Urinary bladder (tissue), 4 donors: ENCODE measurements around the gene UGT1A9. TPM values are rescaled to one million over a fixed set of nuclear protein-coding genes. Genes with fewer than 3 reads are reported as not detected.
"Not testable (repeated sequence)": the region's sequence is repeated elsewhere in the genome, so short reads cannot be mapped to it uniquely, and the experiment has no call there.

Experiments used
- DNase-seq: peaks from one replicate; pipeline ENCODE4 v3.0.0-alpha.2; 2015; ENCODE audit errors: extremely low spot score
- H3K27ac ChIP-seq: one replicate; pipeline ENCODE4 v1.5.1; 2013; ENCODE audit warnings: low read depth, mild to moderate bottlenecking, moderate library complexity
- H3K36me3 ChIP-seq: one replicate; pipeline ENCODE4 v1.6.1; 2013; ENCODE audit warnings: mild to moderate bottlenecking, moderate library complexity; ENCODE audit not compliant: insufficient read depth
- H3K4me1 ChIP-seq: one replicate; pipeline ENCODE4 v1.6.1; 2013; ENCODE audit warnings: mild to moderate bottlenecking, moderate library complexity; ENCODE audit not compliant: insufficient read depth
- H3K4me3 ChIP-seq: one replicate; pipeline ENCODE4 v1.5.1; 2013; ENCODE audit warnings: low read depth, low read length
- WGBS: extraction: QIAGEN DNeasy Blood & Tissue Kit; methylation state at CpG from one replicate; pipeline ENCODE4 v1.1.7; 2013; 5-methylcytosine and 5-hydroxymethylcytosine counted together
- polyA plus RNA-seq: library from polyadenylated mRNA; stranded (reverse); fragments of 200-250 nt; gene quantifications from one replicate; pipeline ENCODE4 v1.2.3, GENCODE V29; 2013
- total RNA-seq: library from RNA; depleted of rRNA; stranded (reverse); fragments of >200 nt; gene quantifications from one replicate; pipeline ENCODE4 v1.2.3, GENCODE V29; 2014
- donor health status: healthy with polysubstance abuse.
- donor health status: healthy.

Gene UGT1A9
- total and polyA plus RNA-seq, 2 donors = 0.16 TPM; not detected in 1

- WGBS = 6% methylated on average over 3 of the region's 3 CpGs
- Histone ChIP-seq H3K27ac (no peak overlapping the region), H3K4me3 (no peak overlapping the region)
These were observed 17.8 kb downstream of the UGT1A9 start for GRCh38 chr2:233689501-233689900.

GRCh38 chr2:233690444-233690843 lies 18.7 kb downstream of the UGT1A9 start:
- WGBS = 62% methylated on average over 4 of the region's 4 CpGs
- DNase-seq = no peak
- no peak overlapping the region for H3K27ac ChIP-seq
- no peaks in the 10 kb centered on the region for H3K36me3 ChIP-seq
- no peak overlapping the region for H3K4me3 ChIP-seq
- H3K4me1 ChIP-seq = no peaks in the 10 kb centered on the region

More at GRCh38 chr2:233689501-233689900, 17.8 kb downstream of the UGT1A9 start:
- Histone ChIP-seq H3K36me3 (no peaks in the 10 kb centered on the region), H3K4me1 (no peaks in the 10 kb centered on the region)
- DNase-seq = no peak

GRCh38 chr2:233691443-233692433 lies 20.0 kb downstream of the UGT1A9 start:
- WGBS = 81% methylated on average over 11 of the region's 11 CpGs
- Histone ChIP-seq H3K27ac (peak overlapping the region; percentile 34), H3K36me3 (no peaks in the 10 kb centered on the region), H3K4me3 (peak overlapping the region; percentile 2), H3K4me1 (no peaks in the 10 kb centered on the region)
- peak; percentile 73 for DNase-seq

GRCh38 chr2:233692648-233693047 lies 20.9 kb downstream of the UGT1A9 start, which contains the start of gene UGT1A6:
Gene UGT1A6, plus strand, starts transcription at chr2:233692890. Its CDS starts 115 bp downstream, at chr2:233693005.
- peak within 1 kb of the TSS; percentile 2 for H3K4me3 ChIP-seq
- 83% methylated on average over 4 of the region's 4 CpGs for WGBS
- DNase-seq = no peak
- peak within 1 kb of the TSS; percentile 34 for H3K27ac ChIP-seq
- H3K4me1 ChIP-seq = no peaks in the 10 kb centered on the region
- H3K36me3 ChIP-seq = no peaks in the 10 kb centered on the region

DNA sequence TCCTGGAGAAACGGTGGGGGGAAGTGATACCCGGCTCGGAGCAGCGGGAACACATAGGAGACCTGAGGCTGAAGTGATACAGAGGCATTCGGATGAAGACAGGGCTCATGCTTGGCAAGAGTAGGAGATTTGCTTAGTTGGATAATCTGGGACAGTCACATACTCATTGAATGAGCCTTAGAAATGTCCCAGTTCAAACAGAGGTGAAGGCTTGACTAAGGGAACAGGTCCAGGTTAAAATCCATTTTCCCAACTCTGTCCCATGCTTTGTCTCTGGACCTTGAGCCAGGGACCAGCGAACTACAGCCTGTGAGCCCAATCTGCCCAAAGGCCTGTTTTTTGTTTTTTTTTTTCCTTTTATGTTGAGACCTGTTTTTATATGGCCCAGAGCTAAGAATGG lies 22.3 kb downstream of the UGT1A9 start:
- Histone ChIP-seq H3K27ac (no peak overlapping the region), H3K36me3 (no peaks in the 10 kb centered on the region), H3K4me1 (peaks cover 1% of the 10 kb centered on the region), H3K4me3 (no peak overlapping the region)
- DNase-seq = no peak
- 77% methylated on average over 6 of the region's 6 CpGs for WGBS

DNA sequence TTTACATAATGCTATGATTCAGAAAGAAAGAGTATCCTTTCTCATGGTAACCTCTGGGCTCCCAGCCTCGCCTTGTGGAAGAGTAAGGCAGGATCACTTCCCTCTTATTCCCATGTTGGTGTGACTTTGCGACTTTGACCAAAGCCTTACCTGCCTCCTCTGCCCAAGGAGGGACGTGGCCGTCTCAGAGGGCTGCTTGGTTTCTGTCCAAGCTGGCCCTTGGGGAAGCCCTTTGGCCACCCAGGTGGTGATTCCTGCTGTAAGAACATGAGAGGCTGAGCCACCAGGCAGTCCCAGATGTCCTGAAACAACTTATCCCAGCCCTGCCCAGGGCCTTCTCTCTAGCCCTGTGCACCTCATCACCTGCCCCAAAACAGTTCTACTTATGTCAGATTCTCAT lies 27.0 kb downstream of the UGT1A9 start:
- no peak overlapping the region for H3K4me3 ChIP-seq
- no peak for DNase-seq
- H3K27ac ChIP-seq = no peak overlapping the region
- 87% methylated on average over 4 of the region's 4 CpGs for WGBS
- H3K36me3 ChIP-seq = no peaks in the 10 kb centered on the region
- H3K4me1 ChIP-seq = peaks cover 1% of the 10 kb centered on the region

GRCh38 chr2:233699424-233700027 lies 27.8 kb downstream of the UGT1A9 start:
- H3K27ac ChIP-seq = no peak overlapping the region
- H3K4me3 ChIP-seq = no peak overlapping the region
- no peaks in the 10 kb centered on the region for H3K36me3 ChIP-seq
- 84% methylated on average over 8 of the region's 8 CpGs for WGBS
- peaks cover 1% of the 10 kb centered on the region for H3K4me1 ChIP-seq
- no peak for DNase-seq

GRCh38 chr2:233700028-233700635 lies 28.4 kb downstream of the UGT1A9 start:
- no peak overlapping the region for H3K27ac ChIP-seq
- WGBS = 15% methylated on average over 1 of the region's 1 CpG
- H3K4me1 ChIP-seq = peaks cover 1% of the 10 kb centered on the region
- peak; percentile 75 for DNase-seq
- no peaks in the 10 kb centered on the region for H3K36me3 ChIP-seq
- H3K4me3 ChIP-seq = no peak overlapping the region

DNA sequence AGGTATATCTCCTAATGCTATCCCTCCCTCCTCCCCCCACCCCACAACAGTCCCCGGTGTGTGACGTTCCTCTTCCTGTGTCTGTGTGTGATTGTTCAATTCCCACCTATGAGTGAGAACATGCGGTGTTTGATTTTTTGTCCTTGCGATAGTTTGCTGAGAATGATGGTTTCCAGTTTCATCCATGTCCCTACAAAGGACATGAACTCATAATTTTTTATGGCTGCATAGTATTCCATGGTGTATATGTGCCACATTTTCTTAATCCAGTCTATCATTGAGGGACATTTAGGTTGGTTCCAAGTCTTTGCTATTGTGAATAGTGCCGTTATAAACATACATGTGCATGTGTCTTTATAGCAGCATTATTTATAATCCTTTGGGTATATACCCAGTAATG lies 29.1 kb downstream of the UGT1A9 start:
- H3K4me3 ChIP-seq = not testable (repeated sequence)

GRCh38 chr2:233702238-233702637 lies 30.5 kb downstream of the UGT1A9 start:
- H3K36me3 ChIP-seq = no peaks in the 10 kb centered on the region
- peaks cover 1% of the 10 kb centered on the region for H3K4me1 ChIP-seq
- no peak for DNase-seq
- no peak overlapping the region for H3K4me3 ChIP-seq
- H3K27ac ChIP-seq = no peak overlapping the region
- WGBS = 35% methylated on average over 3 of the region's 3 CpGs

More for the DNA sequence above, 29.1 kb downstream of the UGT1A9 start:
- 89% methylated on average over 5 of the region's 5 CpGs for WGBS
- H3K4me1 ChIP-seq, H3K36me3 ChIP-seq, H3K27ac ChIP-seq, DNase-seq: not testable (repeated sequence)

- H3K4me3 ChIP-seq = no peak overlapping the region
- 64% methylated on average over 4 of the region's 4 CpGs for WGBS
- H3K4me1 ChIP-seq = no peaks in the 10 kb centered on the region
- no peak overlapping the region for H3K27ac ChIP-seq
- no peak for DNase-seq
- no peaks in the 10 kb centered on the region for H3K36me3 ChIP-seq
These were observed 34.3 kb downstream of the UGT1A9 start for GRCh38 chr2:233705911-233706506.

- Histone ChIP-seq H3K4me1 (no peaks in the 10 kb centered on the region), H3K36me3 (no peaks in the 10 kb centered on the region), H3K27ac (no peak overlapping the region), H3K4me3 (no peak overlapping the region)
- WGBS = 2% methylated on average over 1 of the region's 1 CpG
- no peak for DNase-seq
These were observed 35.0 kb downstream of the UGT1A9 start for GRCh38 chr2:233706720-233707119.

DNA sequence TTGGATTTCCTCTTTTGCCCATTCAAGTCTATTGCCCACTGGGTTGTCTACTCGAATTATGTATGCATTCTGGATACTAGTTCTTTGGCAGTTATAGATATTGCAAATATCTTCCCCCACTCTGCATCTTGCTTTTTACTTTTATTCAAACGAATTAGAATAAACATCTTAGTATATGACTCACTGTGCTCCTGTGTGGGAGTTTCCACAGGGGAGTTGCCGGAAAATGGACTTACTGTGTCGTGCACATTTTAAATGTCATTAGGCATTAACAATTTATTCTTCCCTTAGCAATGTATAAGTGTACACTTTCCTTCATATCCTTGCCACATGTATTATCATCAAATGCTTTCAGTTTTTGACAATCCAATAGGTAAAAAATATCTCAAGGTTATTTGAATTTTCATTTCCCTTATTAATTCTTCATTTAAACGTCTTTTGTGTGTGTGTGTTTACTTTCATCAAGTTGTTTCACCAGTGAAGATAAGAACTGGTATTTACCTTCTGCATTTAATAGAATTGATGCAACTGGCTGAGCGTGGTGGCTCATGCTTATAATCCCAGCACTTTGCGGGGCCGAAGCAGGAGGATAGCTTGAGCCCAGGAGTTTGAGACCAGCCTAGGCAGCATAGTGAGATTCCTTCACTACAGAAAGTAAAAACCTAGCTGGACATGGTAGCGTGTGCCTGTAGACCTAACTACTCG lies 36.4 kb downstream of the UGT1A9 start:
- 60% methylated on average over 10 of the region's 10 CpGs for WGBS
- Histone ChIP-seq H3K4me3 (no peak overlapping the region), H3K27ac (no peak overlapping the region), H3K4me1 (no peaks in the 10 kb centered on the region), H3K36me3 (no peaks in the 10 kb centered on the region)
- DNase-seq = no peak
